ENCODE measurements around the gene SNTB2. TPM values are rescaled to one million over a fixed set of nuclear protein-coding genes. Genes with fewer than 3 reads are reported as not detected.

Gene SNTB2
- total and polyA plus RNA-seq, 9 of the 15 experiments (the other 6 are each of a cell fraction or from before 2014, with no cell fraction given), result 1.2 to 13.7 (median 5.7) TPM

DNA sequence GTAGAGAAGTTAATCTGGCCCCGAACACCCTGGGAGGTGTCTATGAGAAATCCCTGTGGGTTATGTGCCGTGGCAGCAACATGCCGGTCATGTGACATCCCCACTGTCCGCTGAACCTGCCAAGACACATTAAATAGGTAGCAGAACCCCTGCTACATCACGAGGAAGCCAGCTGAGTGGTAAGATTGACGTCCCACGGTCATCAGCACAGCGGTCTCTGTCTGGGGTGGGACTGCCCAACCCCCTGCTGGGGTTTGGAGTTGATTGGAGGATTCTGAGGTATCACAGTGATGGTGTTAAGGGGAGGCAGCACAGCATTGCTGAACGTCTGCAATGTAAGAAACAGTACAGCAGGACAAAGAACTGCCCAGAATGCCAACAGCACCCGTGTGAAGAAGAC is 162.6 kb downstream of the SNTB2 start:
- no peak overlapping the region for H3K27ac ChIP-seq (ENCODE audit: extremely low read depth, low read depth, low read length)
- POLR2A ChIA-PET, result no interaction called here
- H4K20me1 ChIP-seq (replicated peaks; ENCODE audit: control insufficient read depth, insufficient read depth, low read length), result peaks cover 4% of the 10 kb centered on the region; the same call in 1 of the 2 replicates
- intact Hi-C loops (cut with micrococcal nuclease) (no loop called here), in situ Hi-C loops (cut with MboI) (no loop called here)
- 61% methylated on average over 10 of the region's 10 CpGs for WGBS (ENCODE audit: insufficient coverage, low coverage, missing lambda C conversion rate)
- H3K36me3 ChIP-seq (ENCODE audit: control insufficient read depth, insufficient read depth, low read length), result peaks cover 7% of the 10 kb centered on the region; the same call in 1 of the 3 replicates
- H2AFZ ChIP-seq (ENCODE audit: low read depth, low read length), result no peak overlapping the region
- BruUV-seq (replicated peaks), result no TSS peak
- H3K4me3 ChIP-seq, result no peak overlapping the region
- no peaks in the 10 kb centered on the region for H3K27me3 ChIP-seq (ENCODE audit: control insufficient read depth in 2 of 2, insufficient read depth in 2 of 2, low read length in 2 of 2)
- no peak for TF ChIP-seq THRAP3 (IDR thresholded peaks at IDR 0.05; ENCODE audit: borderline replicate concordance)
- TF ChIP-seq, protein P1, sequence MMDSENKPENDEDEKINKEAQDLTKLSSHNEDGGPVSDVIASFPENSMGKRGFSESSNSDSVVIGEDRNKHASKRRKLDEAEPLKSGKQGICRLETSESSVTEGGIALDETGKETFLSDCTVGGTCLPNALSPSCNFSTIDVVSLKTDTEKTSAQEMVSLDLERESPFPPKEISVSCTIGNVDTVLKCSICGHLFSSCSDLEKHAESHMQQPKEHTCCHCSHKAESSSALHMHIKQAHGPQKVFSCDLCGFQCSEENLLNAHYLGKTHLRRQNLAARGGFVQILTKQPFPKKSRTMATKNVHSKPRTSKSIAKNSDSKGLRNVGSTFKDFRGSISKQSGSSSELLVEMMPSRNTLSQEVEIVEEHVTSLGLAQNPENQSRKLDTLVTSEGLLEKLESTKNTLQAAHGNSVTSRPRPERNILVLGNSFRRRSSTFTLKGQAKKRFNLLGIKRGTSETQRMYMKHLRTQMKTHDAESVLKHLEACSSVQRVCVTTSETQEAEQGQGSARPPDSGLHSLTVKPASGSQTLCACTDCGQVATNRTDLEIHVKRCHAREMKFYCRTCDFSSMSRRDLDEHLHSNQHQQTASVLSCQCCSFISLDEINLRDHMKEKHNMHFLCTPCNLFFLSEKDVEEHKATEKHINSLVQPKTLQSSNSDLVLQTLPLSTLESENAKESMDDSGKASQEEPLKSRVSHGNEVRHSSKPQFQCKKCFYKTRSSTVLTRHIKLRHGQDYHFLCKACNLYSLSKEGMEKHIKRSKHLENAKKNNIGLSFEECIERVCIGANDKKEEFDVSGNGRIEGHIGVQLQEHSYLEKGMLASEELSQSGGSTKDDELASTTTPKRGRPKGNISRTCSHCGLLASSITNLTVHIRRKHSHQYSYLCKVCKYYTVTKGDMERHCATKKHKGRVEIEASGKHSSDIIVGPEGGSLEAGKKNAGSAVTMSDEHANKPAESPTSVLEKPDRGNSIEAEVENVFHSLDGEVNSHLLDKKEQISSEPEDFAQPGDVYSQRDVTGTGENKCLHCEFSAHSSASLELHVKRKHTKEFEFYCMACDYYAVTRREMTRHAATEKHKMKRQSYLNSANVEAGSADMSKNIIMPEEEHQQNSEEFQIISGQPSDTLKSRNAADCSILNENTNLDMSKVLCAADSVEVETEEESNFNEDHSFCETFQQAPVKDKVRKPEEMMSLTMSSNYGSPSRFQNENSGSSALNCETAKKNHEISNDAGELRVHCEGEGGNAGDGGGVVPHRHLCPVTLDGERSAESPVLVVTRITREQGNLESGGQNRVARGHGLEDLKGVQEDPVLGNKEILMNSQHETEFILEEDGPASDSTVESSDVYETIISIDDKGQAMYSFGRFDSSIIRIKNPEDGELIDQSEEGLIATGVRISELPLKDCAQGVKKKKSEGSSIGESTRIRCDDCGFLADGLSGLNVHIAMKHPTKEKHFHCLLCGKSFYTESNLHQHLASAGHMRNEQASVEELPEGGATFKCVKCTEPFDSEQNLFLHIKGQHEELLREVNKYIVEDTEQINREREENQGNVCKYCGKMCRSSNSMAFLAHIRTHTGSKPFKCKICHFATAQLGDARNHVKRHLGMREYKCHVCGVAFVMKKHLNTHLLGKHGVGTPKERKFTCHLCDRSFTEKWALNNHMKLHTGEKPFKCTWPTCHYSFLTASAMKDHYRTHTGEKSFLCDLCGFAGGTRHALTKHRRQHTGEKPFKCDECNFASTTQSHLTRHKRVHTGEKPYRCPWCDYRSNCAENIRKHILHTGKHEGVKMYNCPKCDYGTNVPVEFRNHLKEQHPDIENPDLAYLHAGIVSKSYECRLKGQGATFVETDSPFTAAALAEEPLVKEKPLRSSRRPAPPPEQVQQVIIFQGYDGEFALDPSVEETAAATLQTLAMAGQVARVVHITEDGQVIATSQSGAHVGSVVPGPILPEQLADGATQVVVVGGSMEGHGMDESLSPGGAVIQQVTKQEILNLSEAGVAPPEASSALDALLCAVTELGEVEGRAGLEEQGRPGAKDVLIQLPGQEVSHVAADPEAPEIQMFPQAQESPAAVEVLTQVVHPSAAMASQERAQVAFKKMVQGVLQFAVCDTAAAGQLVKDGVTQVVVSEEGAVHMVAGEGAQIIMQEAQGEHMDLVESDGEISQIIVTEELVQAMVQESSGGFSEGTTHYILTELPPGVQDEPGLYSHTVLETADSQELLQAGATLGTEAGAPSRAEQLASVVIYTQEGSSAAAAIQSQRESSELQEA (IDR thresholded peaks at IDR 0.05; ENCODE audit: low read depth), result no peak
- TF ChIP-seq, protein P2, sequence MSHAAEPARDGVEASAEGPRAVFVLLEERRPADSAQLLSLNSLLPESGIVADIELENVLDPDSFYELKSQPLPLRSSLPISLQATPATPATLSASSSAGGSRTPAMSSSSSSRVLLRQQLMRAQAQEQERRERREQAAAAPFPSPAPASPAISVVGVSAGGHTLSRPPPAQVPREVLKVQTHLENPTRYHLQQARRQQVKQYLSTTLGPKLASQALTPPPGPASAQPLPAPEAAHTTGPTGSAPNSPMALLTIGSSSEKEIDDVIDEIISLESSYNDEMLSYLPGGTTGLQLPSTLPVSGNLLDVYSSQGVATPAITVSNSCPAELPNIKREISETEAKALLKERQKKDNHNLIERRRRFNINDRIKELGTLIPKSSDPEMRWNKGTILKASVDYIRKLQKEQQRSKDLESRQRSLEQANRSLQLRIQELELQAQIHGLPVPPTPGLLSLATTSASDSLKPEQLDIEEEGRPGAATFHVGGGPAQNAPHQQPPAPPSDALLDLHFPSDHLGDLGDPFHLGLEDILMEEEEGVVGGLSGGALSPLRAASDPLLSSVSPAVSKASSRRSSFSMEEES (CRISPR knock-in tag; IDR thresholded peaks at IDR 0.05), result peak; percentile 21; the same call in 1 of the 2 replicates
- TF ChIP-seq MECOM (CRISPR knock-in tag; IDR thresholded peaks at IDR 0.05), result no peak
- TF ChIP-seq PHB2 (IDR thresholded peaks at IDR 0.05; ENCODE audit: low read depth), result no peak
- FAIRE-seq (no peak), ATAC-seq (no peak), DNase-seq (ENCODE audit: extremely low read depth in 1 of 4, low spot score in 3 of 4) (no peak)
- no peaks in the 10 kb centered on the region; a peak in 1 of 5 replicates for H3K4me1 ChIP-seq (replicated peaks in 1 of 2; ENCODE audit: control insufficient read depth in 2 of 2, insufficient read depth in 2 of 2, low read length in 2 of 2)
- H3K9me1 ChIP-seq (ENCODE audit: control insufficient read depth, insufficient read depth, low read length), result no peaks in the 10 kb centered on the region
- CTCF ChIA-PET (ENCODE audit: low intra/inter-chr PET ratio), result no interaction called here
- H3K9ac ChIP-seq (ENCODE audit: insufficient read depth in 1 of 2, low read depth in 2 of 2, low read length in 2 of 2), result no peak overlapping the region; a peak in 1 of 4 replicates
- no peak overlapping the region for H3K4me2 ChIP-seq (ENCODE audit: insufficient read depth, low read length)
- no peaks in the 10 kb centered on the region for H3K79me2 ChIP-seq (ENCODE audit: control insufficient read depth, insufficient read depth, low read length)
- no peaks in the 10 kb centered on the region for H3K9me3 ChIP-seq (replicated peaks; ENCODE audit: control insufficient read depth, insufficient read depth, low read depth, low read length)

All from K562 (cell line).